Body of pancreas (tissue), 4 donors: ENCODE results near the gene PEMT.

ENCODE experiments used
- POLR2A ChIP-seq, 3 donors: fragments of 450-650 bp; IDR thresholded peaks; one replicate each; pipeline ENCODE4 v1.6.1; 2016; ENCODE audit warnings: antibody characterized with exemption in 3 of 3, mild to moderate bottlenecking in 2 of 3
- TF ChIP-seq, protein P1 (sequence below), 7 experiments: fragments of 450-650 bp in 4 of 7; fragments of 200-600 bp in 3 of 7; sonication (generic) in 3 of 7; IDR thresholded peaks; one replicate each; pipeline ENCODE4 v1.5.1; 2016 to 2019; ENCODE audit warnings: antibody characterized with exemption in 7 of 7

DNA sequence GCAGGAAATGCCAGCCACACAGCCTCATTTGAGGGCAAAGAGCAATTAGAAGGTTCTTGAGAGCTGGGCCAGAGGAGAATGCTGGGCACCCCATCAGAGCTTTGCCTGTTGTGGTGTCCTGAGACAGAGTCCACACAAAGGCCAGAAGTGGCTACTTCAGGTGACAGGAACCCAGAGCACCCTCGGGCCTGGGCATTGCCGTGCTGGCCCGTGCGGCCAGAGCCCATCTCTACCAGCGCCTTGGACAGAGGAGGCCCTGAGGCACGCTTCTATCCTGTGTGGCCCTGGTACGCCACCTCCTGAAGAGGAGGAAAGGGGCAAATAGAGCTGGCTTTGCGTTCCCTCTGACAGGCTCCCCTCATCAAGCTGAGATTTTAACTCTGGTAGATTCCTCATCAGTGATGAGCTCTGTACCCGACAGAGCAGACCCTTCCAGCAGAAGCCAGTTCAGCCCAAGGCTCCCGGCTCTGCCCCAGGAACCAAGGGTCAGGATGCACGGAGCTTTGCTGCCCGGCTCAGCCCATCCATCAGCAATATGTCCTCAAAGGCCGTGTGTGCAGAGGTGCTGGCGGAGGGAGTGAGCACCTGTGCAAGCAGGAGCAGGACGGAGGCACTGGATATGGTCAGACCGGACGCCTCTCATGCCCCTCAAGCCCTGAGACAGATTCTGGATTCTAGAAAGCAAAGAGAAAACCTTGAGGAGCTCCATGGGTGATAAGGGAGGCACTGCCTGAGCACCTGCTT, 91.9 kb downstream of the PEMT start:
- no peak for TF ChIP-seq POLR2A (IDR thresholded peaks at IDR 0.05)
- TF ChIP-seq, protein P1, sequence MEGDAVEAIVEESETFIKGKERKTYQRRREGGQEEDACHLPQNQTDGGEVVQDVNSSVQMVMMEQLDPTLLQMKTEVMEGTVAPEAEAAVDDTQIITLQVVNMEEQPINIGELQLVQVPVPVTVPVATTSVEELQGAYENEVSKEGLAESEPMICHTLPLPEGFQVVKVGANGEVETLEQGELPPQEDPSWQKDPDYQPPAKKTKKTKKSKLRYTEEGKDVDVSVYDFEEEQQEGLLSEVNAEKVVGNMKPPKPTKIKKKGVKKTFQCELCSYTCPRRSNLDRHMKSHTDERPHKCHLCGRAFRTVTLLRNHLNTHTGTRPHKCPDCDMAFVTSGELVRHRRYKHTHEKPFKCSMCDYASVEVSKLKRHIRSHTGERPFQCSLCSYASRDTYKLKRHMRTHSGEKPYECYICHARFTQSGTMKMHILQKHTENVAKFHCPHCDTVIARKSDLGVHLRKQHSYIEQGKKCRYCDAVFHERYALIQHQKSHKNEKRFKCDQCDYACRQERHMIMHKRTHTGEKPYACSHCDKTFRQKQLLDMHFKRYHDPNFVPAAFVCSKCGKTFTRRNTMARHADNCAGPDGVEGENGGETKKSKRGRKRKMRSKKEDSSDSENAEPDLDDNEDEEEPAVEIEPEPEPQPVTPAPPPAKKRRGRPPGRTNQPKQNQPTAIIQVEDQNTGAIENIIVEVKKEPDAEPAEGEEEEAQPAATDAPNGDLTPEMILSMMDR (IDR thresholded peaks at IDR 0.05), result no peak
